Right lobe of liver (tissue), 6 donors: ENCODE results near the gene TTC7B. TPM values are rescaled to one million over a fixed set of nuclear protein-coding genes. Genes with fewer than 3 reads are reported as not detected.

Source experiments
- ATAC-seq, 4 donors: fragments of 200-7000 bp; cut with Tn5 transposase; one replicate each; pipeline ENCODE4 v1.9.1; 2020; ENCODE audit warnings: mild to moderate bottlenecking in 4 of 4, moderate library complexity in 4 of 4
- DNase-seq, 3 donors: peaks; one replicate each; pipeline ENCODE4 v3.0.0-alpha.2; 2020
- H3K27ac ChIP-seq, 3 donors: fragments of 200-600 bp; one replicate each; pipeline ENCODE4 v1.8.0; 2022
- H3K27me3 ChIP-seq, 2 donors: fragments of 200-600 bp; one replicate each; pipeline ENCODE4 v1.8.0; 2022
- H3K36me3 ChIP-seq, 4 donors: fragments of 200-600 bp; sonication (generic) in 1 of 4; one replicate each; pipeline versions ENCODE4 v1.5.1 to v1.8.0; 2017 to 2022; ENCODE audit warnings: control low read depth in 1 of 4
- H3K4me1 ChIP-seq, 4 donors: fragments of 200-600 bp; sonication (generic) in 1 of 4; one replicate each; pipeline versions ENCODE4 v1.5.1 to v1.8.0; 2017 to 2022; ENCODE audit warnings: control low read depth in 1 of 4
- H3K4me3 ChIP-seq, 3 donors: fragments of 200-600 bp; one replicate each; pipeline ENCODE4 v1.8.0; 2022
- H3K9me3 ChIP-seq, 4 donors: fragments of 200-600 bp; sonication (generic) in 1 of 4; one replicate each; pipeline versions ENCODE4 v1.5.1 to v1.8.0; 2017 to 2022; ENCODE audit warnings: control low read depth in 1 of 4
- POLR2A ChIP-seq: fragments of 450-650 bp; IDR thresholded peaks from one replicate; pipeline ENCODE4 v1.6.1; 2017; ENCODE audit warnings: antibody characterized with exemption, mild to moderate bottlenecking
- WGBS: methylation state at CpG from one replicate; pipeline ENCODE4 v1.1.6; 2018; ENCODE audit warnings: low coverage, low lambda C conversion rate; ENCODE audit not compliant: insufficient coverage; ENCODE audit errors: missing lambda C conversion rate; 5-methylcytosine and 5-hydroxymethylcytosine counted together
- intact Hi-C, 2 donors: fragments of 100-400 bp; cut with DNase I; formaldehyde crosslinking; loops; one replicate each; pipeline versions ENCODE4 v1.11.2 to v1.14.1; 2022
- total RNA-seq, 6 experiments: library from RNA; depleted of rRNA in 2 of 6; stranded (reverse); fragments of >200 nt in 2 of 6; fragmentation: NEBNext Ultra II Directional in 3 of 6; extraction: Animal tissue kit (Norgen Biotek cat#: 25700) in 3 of 6; gene quantifications; one replicate each; pipeline versions ENCODE4 v1.1.0 to v1.2.4, GENCODE V29; 2016 to 2023
- TF ChIP-seq, protein P1 (sequence below), 4 donors: fragments of 200-600 bp in 3 of 4; fragments of 450-650 bp in 1 of 4; IDR thresholded peaks; one replicate each; pipeline versions ENCODE4 v1.5.1 to v1.8.0; 2016 to 2022; ENCODE audit warnings: antibody characterized with exemption in 4 of 4, mild to moderate bottlenecking in 2 of 4
- donor health status: DM: no; HTN: yes; CAD: no.
- donor health status: DM: no; HTN: no; CAD: no.
- donor health status: DM: no; HTN: no; CAD: no.
- donor health status: DM: no; HTN: yes; CAD: no.
- donor health status: DM: no; HTN: yes; CAD: no.

Gene TTC7B
- total RNA-seq, 6 experiments from 2014 or later = 18.4 to 56.1 (median 37.5) TPM

DNA sequence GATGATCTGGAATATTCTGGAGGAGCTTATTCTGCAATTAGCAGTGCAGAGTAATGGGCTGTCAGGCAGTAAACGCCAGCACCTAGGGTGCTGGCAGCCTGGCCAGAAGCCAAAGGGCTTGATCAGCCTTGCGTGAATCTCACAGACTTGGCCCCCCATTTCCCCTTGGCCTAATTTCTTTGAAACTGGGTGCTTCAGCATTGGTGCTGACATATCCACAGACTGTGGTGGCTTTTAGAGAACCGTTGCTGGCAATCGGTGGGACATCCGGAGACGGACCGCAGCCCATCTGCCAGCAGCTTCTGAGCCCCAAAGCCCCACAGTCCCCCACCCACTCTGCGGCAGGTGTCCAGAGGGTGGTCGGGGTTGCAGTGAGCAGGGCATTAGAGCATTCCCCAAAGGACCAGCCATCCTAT lies 262.3 kb downstream of the TTC7B start:
- no peaks in the 10 kb centered on the region for H3K36me3 ChIP-seq
- intact Hi-C loops = no loop called here
- H3K27ac ChIP-seq = no peak overlapping the region
- H3K4me1 ChIP-seq = no peaks in the 10 kb centered on the region
- H3K9me3 ChIP-seq = no peaks in the 10 kb centered on the region
- DNase-seq (no peak), ATAC-seq (no peak)
- TF ChIP-seq, protein P1, sequence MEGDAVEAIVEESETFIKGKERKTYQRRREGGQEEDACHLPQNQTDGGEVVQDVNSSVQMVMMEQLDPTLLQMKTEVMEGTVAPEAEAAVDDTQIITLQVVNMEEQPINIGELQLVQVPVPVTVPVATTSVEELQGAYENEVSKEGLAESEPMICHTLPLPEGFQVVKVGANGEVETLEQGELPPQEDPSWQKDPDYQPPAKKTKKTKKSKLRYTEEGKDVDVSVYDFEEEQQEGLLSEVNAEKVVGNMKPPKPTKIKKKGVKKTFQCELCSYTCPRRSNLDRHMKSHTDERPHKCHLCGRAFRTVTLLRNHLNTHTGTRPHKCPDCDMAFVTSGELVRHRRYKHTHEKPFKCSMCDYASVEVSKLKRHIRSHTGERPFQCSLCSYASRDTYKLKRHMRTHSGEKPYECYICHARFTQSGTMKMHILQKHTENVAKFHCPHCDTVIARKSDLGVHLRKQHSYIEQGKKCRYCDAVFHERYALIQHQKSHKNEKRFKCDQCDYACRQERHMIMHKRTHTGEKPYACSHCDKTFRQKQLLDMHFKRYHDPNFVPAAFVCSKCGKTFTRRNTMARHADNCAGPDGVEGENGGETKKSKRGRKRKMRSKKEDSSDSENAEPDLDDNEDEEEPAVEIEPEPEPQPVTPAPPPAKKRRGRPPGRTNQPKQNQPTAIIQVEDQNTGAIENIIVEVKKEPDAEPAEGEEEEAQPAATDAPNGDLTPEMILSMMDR (IDR thresholded peaks at IDR 0.05) = no peak
- no peak for TF ChIP-seq POLR2A
- no peak overlapping the region for H3K4me3 ChIP-seq
- H3K27me3 ChIP-seq = no peaks in the 10 kb centered on the region
- WGBS = 15% methylated on average over 4 of the region's 9 CpGs

DNA sequence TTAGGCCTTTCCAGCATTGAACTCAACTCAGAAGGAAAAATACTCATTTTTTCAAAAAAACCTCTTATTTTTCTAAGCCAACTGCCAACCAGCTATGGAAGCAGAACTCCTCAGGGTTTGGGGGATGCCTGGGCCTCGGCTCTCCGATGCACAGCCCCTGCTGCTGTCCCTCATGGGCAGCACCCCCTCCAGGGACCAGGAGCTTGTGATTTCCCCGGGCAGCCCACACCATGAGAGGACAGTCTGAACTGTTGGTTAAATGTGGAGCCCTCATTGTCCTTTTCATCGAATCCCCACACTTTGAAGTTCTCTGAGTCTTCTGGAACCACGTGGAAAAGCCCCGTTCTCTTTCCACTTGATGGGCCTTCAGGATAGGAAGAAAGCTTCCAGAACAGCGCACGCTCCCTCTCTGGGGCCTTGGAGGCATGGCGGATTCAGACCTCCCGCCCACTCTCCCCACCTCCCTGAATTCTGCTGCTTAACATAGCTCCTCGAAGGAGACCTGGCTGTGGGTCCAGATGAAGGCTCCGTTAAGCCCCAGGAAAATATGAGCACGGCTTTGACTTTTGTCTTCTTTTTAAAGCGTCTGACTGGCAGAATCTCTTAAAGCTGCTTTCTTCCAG lies 262.8 kb downstream of the TTC7B start:
- no peak for TF ChIP-seq POLR2A
- TF ChIP-seq, protein P1 (IDR thresholded peaks at IDR 0.05) = no peak
- DNase-seq (no peak), ATAC-seq (no peak)
- Histone ChIP-seq H3K36me3 (no peaks in the 10 kb centered on the region), H3K27me3 (no peaks in the 10 kb centered on the region), H3K9me3 (no peaks in the 10 kb centered on the region), H3K4me3 (no peak overlapping the region), H3K4me1 (no peaks in the 10 kb centered on the region), H3K27ac (no peak overlapping the region)
- intact Hi-C loops = no loop called here
- 89% methylated on average over 7 of the region's 14 CpGs for WGBS

DNA sequence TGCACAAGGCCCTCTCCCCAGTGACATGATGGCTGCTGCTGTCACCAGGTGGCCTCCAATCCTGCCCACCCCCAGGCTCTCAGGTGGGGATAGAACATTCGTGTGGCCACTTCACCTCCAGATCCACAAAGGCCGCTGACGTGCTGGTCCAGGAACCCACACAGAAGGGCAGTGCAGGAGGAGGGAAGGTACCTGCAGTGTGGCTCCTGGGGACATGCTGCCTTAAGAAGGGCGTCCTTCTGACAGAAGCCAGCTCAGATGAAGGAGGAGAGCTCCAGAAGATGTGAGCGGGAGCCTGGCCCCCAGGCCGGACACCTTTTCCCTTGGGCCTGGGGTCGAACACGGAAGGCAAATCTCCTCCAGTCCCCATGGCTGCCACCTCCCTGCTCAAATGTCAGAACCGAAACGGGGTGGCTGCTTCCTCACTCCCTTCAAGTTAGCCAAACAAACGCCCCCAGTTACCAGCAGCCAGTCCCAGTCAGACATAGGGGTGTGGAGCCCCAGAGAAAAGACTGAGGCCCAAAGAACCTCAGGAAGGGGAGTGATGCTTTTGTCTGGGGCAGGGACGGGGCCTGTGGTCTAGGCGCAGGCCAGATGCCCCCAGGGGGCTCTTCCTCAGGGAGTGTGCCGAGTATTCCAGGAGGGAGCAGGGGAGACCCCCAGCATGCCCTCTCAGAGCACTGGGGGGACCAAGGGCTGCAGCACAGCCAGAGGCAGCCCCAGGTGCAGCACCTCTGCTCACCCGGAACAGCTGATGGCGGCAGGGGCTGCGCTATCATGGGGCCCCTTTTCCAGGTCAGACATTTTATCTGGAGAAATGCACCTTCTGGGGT lies 263.5 kb downstream of the TTC7B start:
- no peaks in the 10 kb centered on the region for H3K27me3 ChIP-seq
- 93% methylated on average over 8 of the region's 17 CpGs for WGBS
- no peaks in the 10 kb centered on the region for H3K9me3 ChIP-seq
- DNase-seq (no peak), ATAC-seq (no peak)
- no peaks in the 10 kb centered on the region for H3K36me3 ChIP-seq
- H3K27ac ChIP-seq = no peak overlapping the region
- intact Hi-C loops = no loop called here
- H3K4me3 ChIP-seq = no peak overlapping the region
- no peaks in the 10 kb centered on the region for H3K4me1 ChIP-seq
- no peak for TF ChIP-seq POLR2A
- TF ChIP-seq, protein P1 (IDR thresholded peaks at IDR 0.05) = no peak

DNA sequence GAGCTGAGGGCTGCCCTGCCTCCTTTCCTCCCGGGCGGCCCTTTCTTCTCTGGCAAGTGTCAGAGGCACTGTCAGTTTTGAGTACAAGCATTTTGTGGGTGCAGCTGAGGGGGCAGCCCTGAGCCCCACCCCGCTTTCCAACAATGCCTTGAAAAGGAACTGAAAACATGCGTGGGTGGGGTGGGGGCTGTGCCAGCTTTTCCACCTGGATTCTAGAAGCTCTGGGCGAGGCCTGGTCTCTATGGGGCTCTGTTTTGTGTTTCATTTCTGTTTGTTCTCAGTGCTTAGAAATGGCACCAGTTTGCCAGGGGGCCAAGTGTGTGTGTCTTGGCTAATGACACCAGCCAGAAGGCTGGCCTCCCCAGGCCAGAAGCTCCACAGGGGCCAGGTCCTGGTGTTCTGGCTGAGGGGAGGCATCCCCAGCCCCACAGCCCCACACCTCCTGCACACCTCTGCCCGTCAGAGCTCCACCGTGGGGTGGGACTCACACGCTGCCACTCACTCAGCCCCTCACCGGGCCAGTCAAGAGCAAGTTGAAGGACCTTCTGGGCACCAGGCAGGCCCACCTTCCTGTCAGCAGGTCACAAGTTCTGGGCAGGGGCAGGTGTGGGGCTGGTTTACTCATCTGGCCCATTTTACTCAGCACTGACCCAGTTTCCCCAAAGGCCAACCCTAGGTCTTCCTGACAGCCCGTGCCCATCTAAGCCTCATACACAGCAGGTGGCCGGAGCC lies 264.3 kb downstream of the TTC7B start:
- no peak for DNase-seq
- TF ChIP-seq POLR2A = no peak
- TF ChIP-seq, protein P1 (IDR thresholded peaks at IDR 0.05) = no peak
- Histone ChIP-seq H3K27ac (no peak overlapping the region), H3K27me3 (no peaks in the 10 kb centered on the region), H3K4me1 (no peaks in the 10 kb centered on the region), H3K4me3 (no peak overlapping the region), H3K36me3 (no peaks in the 10 kb centered on the region), H3K9me3 (no peaks in the 10 kb centered on the region)
- no peak for ATAC-seq
- intact Hi-C loops = no loop called here
- WGBS = 91% methylated on average over 4 of the region's 11 CpGs
